Measurements from ENCODE around the gene ASB18.
A peak's percentile ranks its signal among the peaks of the same experiment; 100 is the strongest.

Gene ASB18

DNA sequence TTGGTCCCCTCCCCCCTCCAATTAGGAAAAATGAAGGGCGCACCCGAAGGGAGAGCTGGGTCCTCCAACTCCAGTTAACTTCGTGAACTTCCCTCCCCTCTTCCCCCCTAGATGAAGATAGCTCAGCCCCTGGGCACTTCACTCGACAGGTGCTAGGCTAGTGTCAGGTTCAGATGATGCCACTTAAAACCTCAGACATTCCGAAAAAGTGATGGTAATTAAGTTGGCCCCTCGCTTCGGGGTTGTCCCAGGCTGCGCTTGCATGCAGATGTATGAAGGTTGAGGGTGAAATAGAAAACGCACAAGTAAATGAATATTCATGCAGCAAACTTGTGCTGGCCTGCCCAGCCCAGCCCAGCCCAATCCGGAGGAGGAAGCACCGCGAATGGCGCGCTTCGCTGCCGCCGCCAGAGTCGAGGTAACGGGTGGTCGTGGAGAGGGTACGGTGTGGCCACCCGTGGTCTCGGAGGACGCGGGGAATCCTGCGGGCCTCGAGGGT is 93.0 kb downstream of the ASB18 start:
- Histone ChIP-seq H3K9me3 (peaks cover 31% of the 10 kb centered on the region; the same call in 1 of the 2 replicates), H3K4me3 (no peak overlapping the region), H3K27ac (no peak overlapping the region), H3K4me2 (no peak overlapping the region), H3K9ac (no peak overlapping the region), H3K36me3 (no peaks in the 10 kb centered on the region), H3K27me3 (peaks cover 100% of the 10 kb centered on the region), H4K20me1 (peaks cover 97% of the 10 kb centered on the region), H3K4me1 (peaks cover 41% of the 10 kb centered on the region)
- TF ChIP-seq Cebpa-rat (IDR thresholded peaks at IDR 0.05) = no peak

DNA sequence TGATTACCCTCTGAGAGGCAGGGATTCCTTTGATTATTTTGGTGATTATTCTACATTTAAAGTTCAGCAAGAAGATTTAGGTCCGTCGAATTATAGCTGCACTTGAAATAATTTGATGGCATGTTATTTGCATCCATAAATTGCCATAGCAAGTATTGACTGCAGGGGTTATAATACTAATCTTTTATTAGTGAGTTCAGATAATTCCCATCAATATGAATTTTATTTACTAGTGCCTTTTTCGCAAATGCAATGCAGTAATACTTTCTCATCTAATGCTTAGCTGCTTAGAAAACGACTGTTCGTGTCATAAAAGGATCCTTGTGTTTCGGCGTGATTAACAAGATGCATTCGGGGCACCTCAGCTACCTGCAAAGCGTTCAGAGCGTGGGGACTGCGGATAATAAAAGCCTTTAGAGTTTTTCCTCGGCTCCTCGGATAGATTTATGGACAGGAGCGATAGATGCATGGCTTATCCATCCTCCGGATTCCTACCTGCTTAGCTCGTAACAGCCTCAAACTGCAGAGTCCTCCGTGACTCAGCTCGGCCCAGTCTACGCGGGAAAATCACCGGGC is 93.5 kb downstream of the ASB18 start:
- H3K27ac ChIP-seq = no peak overlapping the region
- no peak overlapping the region for H3K9ac ChIP-seq
- H3K36me3 ChIP-seq = no peaks in the 10 kb centered on the region
- H3K9me3 ChIP-seq = peaks cover 31% of the 10 kb centered on the region; the same call in 1 of the 2 replicates
- H4K20me1 ChIP-seq = peaks cover 99% of the 10 kb centered on the region
- no peak overlapping the region for H3K4me2 ChIP-seq
- peaks cover 100% of the 10 kb centered on the region for H3K27me3 ChIP-seq
- H3K4me1 ChIP-seq = peaks cover 45% of the 10 kb centered on the region
- H3K4me3 ChIP-seq = no peak overlapping the region
- no peak for TF ChIP-seq Cebpa-rat (IDR thresholded peaks at IDR 0.05)

DNA sequence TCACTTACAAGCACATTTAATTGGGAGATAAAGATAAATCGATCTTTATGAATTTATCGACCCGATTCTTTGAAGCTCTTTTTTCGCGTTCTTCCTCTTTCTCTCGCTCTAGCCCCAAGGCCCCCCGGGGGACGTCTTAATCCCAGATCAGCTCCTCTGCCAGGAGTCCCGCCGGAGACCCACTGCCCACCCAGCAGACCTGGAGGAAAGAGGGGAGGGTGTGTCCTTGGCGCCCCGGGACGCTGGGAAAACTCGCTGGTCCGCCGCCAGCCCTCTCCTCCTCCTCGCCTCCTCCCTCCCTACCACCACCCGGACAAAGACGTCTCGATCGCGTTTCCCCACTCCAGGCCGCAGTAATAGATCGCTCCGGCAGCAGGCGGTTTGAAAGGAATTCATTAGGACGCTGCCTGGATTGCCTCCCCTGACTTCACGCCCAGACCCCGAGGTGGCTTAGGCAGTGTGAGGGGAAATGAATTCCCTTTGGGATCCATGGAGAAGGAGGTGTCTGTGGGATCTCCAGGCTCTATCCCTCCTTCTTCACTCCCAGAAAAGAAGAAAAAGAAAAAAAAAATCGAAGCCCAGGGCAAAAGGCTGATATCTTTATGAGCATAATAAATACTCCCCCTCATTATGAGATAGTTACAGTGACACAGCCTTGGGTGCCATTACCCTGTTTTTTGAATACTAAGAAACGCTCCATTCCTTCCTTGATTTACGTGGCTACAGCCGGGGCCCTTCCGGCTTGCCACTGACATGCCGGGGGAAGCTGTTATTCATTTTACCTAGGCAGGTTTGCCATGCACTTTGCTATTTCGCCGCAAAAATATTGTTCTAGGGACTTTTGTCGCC is 94.2 kb downstream of the ASB18 start:
- Histone ChIP-seq H3K4me1 (peaks cover 45% of the 10 kb centered on the region), H4K20me1 (peaks cover 100% of the 10 kb centered on the region), H3K4me2 (no peak overlapping the region), H3K27me3 (peaks cover 100% of the 10 kb centered on the region), H3K9me3 (peaks cover 31% of the 10 kb centered on the region; the same call in 1 of the 2 replicates), H3K27ac (no peak overlapping the region), H3K36me3 (no peaks in the 10 kb centered on the region), H3K9ac (no peak overlapping the region), H3K4me3 (0 out of 2 replicates have a peak overlapping the region, but pooled peaks have one; percentile 6)
- no peak for TF ChIP-seq Cebpa-rat (IDR thresholded peaks at IDR 0.05)

DNA sequence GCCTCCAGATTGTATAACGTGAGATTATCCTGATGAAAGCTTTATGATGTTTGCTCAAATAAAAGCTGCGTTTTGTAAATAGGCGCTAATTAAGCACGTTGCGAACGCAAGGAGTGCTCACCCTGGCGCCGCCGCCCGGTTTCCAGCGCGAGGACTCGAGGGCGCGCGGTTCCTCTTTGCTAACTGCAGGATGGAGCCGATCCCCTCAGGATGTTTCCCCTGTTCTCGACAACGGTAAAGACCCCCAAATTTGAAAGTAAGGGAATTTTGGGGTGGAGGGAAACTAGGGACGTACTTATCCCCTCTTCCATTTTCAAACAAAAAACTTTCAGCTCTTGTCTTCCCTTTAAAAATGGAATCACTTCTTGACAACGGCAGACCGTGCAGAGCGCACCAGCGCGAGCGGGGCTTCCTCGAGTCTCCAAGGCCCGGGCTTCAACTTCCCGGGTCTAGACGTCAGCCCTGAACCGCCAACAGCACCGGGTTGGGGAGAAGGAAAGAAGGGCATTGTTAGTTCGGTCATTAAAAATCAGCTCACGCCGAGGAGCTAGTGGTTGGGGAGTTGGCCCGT is 95.0 kb downstream of the ASB18 start:
- no peaks in the 10 kb centered on the region for H3K36me3 ChIP-seq
- H3K9me3 ChIP-seq = peaks cover 24% of the 10 kb centered on the region; the same call in 1 of the 2 replicates
- peaks cover 100% of the 10 kb centered on the region for H4K20me1 ChIP-seq
- peaks cover 52% of the 10 kb centered on the region for H3K4me1 ChIP-seq
- TF ChIP-seq Cebpa-rat (IDR thresholded peaks at IDR 0.05) = no peak
- H3K27me3 ChIP-seq = peaks cover 100% of the 10 kb centered on the region
- no peak overlapping the region for H3K27ac ChIP-seq
- H3K4me3 ChIP-seq = no peak overlapping the region
- H3K9ac ChIP-seq = no peak overlapping the region
- no peak overlapping the region; the same call in 1 of the 2 replicates for H3K4me2 ChIP-seq

DNA sequence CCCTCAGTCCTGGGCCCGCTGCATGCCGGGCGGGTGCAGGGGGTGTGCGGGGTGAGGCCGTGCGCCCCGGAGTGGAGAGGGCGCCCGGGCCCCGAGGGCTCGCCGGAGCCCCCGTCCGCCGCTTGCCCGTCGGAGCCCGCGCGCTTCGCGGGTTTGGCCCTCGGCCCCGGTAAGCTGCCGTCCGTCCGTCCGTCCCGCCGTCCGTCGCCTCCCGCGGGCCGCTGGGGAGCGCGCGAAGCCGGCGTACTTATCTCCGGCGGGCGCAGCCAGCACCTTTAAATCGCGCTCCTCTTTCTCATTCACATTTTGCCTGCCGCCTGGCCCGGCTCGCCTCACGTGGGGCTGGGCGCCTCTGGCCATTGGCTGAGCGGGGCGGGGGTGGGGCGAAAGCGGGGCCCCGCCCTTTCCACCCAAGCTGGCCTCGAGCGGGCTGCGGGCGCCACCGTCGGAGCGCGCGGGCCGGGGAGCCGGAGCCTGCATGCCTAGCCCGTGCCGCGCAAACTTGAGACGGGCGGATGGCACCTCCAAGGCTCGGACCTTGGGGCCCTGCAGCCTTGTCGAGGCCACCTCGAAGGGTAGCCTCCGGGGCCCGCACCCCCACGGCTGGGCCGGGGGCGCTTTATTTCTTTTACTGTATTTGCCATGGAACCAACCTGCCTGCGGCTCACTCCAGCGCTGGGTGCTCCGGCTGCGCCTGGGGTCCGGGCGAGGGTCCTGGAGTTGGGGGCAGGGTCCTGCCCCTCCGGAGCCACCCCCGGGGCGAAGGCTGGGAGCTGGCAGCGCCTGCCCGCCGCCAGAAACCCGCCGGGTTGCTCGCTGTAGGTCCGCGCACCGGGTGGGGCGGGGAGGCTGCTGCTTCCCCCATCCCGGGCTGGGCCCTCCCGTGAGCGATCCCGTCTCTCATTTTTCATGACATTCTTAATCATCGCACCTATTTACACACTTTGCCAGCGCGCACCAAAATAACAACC is 95.8 kb downstream of the ASB18 start, which contains the start of gene GBX2:
Gene GBX2, minus strand, starts transcription at position 277 of the 971 bp plus-strand sequence. CDS start 415 bp downstream, outside the sequence.
- peaks cover 59% of the 10 kb centered on the region for H3K4me1 ChIP-seq
- H3K4me2 ChIP-seq = peak within 1 kb of the TSS; percentile 91
- H3K27ac ChIP-seq = no peak within 1 kb of the TSS
- H3K27me3 ChIP-seq = peaks cover 100% of the 10 kb centered on the region
- TF ChIP-seq Cebpa-rat (IDR thresholded peaks at IDR 0.05) = no peak
- H3K36me3 ChIP-seq = no peaks in the 10 kb centered on the region
- H4K20me1 ChIP-seq = peaks cover 100% of the 10 kb centered on the region
- no peak within 1 kb of the TSS for H3K9ac ChIP-seq
- peak within 1 kb of the TSS; percentile 64 for H3K4me3 ChIP-seq
- peaks cover 16% of the 10 kb centered on the region; the same call in 1 of the 2 replicates for H3K9me3 ChIP-seq

DNA sequence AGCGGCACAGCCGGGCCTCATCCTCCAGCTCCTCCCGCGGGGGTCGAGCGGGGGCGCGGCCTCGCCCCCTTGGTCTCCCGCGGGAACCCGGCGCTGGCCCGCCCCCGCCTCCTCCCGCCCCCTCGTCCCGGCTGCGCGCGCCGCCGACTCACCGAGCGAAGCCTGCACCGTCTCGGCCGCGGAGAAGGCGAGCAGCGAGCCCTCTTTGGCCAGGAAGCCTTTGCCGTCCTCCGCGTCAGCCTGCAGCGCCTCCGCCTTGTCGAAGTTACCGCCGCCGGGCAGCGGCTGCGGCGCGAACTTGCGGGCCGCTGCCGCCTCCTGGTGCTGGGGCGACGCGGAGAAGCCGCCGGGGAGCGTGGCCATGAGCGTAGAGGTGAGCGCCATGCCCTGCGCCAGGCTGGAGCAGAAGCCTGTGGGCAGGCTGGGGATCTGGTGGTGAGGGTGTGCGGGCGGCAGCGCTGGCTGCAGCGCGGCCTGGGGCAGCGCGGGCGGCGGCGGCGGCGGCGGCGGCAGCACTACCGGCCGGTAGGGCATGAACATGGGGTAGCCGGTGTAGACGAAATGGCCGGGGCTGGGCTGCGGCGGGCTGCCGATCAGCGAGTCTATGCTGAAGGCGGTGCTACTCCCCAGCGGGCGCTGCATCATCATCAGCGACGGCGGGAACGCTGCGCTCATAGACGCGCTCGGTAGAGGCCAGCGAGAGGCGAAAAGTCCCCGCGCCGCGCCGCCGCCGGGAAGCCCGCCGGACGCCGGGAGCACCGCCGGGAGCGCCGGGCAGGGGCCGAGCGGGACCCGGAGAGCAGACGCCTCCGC is 96.7 kb downstream of the ASB18 start:
- no peak for TF ChIP-seq Cebpa-rat (IDR thresholded peaks at IDR 0.05)
- Histone ChIP-seq H3K9me3 (peaks cover 16% of the 10 kb centered on the region; the same call in 1 of the 2 replicates), H3K4me2 (peak overlapping the region; percentile 91), H3K9ac (no peak overlapping the region), H4K20me1 (peaks cover 100% of the 10 kb centered on the region), H3K4me3 (peak overlapping the region; percentile 64), H3K27me3 (peaks cover 100% of the 10 kb centered on the region), H3K27ac (no peak overlapping the region), H3K36me3 (no peaks in the 10 kb centered on the region), H3K4me1 (peaks cover 54% of the 10 kb centered on the region)

DNA sequence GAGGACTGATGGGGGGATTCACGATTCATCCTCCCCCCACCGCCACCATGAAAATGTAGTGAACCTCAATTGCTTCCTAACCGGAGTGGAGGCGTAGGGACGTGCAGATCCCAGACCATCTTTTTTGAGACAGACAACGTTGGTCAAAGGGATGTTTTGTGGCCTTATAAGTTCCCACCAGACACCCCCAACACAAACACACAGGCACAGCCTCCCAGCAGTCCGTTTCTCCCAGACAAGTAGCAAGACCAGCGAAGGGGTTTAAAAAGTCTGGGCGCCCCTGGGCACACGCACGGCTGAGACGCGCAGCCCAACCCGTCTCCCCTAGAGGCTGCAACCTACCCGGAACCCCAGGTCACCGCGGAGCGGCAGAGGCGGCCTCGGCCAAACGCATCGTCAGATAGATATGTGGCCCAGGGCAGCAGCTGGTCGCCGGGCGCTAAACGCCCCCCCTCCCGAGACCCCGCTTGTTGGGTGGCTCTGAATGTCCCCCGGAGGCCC is 97.4 kb downstream of the ASB18 start:
- Histone ChIP-seq H3K4me3 (peak overlapping the region; percentile 64), H3K27me3 (peaks cover 100% of the 10 kb centered on the region)

More for the DNA sequence above, 97.4 kb downstream of the ASB18 start:
- Histone ChIP-seq H3K9me3 (peaks cover 16% of the 10 kb centered on the region; the same call in 1 of the 2 replicates), H4K20me1 (peaks cover 100% of the 10 kb centered on the region), H3K9ac (no peak overlapping the region), H3K27ac (no peak overlapping the region), H3K4me1 (peaks cover 56% of the 10 kb centered on the region), H3K4me2 (peak overlapping the region; percentile 91), H3K36me3 (no peaks in the 10 kb centered on the region)
- no peak for TF ChIP-seq Cebpa-rat (IDR thresholded peaks at IDR 0.05)

Measured in BLaER1 (cell line).